Stimulated activated CD8-positive, alpha-beta memory T cell treated with anti-CD3 and anti-CD28 coated beads, Interleukin-15, amount 100 ng/mL, for 1 hour (primary cell): Measurements from ENCODE around the gene TMEM132A.
A peak's percentile ranks its signal among the peaks of the same experiment; 100 is the strongest.
"Not testable (repeated sequence)": the region's sequence is repeated elsewhere in the genome, so short reads cannot be mapped to it uniquely, and the experiment has no call there.

Source experiments
- DNase-seq: peaks from one replicate; pipeline ENCODE4 v3.0.0-alpha.2; 2020; ENCODE audit warnings: low read depth

The TMEM132A gene

DNA sequence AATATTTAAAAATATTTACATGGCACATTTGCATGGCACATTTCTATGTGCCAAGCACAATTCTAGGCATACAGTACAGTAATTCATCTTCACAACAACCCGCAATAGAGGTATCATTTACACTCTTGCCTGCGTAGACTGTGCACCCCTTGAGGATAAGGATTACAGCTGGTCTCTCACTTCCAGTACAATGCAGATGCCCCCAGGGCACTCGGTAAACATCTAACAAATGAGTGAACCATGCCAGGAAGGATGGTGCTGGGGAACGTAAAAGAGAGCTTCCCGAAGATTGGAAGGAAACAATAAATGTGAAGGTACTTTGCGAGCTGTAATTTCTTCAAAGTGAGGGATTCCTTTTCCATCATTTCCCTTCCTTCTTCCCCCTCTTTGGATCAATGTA, 19.2 kb upstream of the TMEM132A start:
- DNase-seq = no peak

DNA sequence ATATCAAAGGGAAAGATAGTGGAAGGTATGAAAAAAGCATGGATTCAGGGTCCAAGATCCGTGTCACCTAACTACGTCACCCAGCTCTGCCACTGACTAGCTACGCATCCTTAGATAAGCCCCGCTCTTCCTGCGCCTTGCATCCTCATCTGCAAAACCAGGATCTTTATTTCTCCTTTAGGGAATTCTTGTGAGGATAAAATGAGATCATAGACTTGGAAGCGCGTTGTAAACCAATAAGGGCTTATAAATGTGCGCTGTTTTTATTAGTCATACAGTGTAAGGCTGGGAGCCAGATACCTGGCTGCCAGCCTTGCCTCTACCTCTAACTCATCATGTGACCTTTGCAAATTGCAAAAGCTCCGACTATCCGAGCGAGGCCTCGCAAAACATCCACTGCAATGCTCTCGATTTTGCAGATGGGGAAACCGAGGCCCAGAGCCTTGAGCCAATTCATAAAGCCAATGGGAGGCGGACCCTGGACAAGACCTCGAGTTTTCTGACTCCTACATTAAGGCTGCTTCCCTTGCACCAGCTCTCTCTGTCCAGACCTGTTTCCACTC, 18.6 kb upstream of the TMEM132A start:
- no peak for DNase-seq

DNA sequence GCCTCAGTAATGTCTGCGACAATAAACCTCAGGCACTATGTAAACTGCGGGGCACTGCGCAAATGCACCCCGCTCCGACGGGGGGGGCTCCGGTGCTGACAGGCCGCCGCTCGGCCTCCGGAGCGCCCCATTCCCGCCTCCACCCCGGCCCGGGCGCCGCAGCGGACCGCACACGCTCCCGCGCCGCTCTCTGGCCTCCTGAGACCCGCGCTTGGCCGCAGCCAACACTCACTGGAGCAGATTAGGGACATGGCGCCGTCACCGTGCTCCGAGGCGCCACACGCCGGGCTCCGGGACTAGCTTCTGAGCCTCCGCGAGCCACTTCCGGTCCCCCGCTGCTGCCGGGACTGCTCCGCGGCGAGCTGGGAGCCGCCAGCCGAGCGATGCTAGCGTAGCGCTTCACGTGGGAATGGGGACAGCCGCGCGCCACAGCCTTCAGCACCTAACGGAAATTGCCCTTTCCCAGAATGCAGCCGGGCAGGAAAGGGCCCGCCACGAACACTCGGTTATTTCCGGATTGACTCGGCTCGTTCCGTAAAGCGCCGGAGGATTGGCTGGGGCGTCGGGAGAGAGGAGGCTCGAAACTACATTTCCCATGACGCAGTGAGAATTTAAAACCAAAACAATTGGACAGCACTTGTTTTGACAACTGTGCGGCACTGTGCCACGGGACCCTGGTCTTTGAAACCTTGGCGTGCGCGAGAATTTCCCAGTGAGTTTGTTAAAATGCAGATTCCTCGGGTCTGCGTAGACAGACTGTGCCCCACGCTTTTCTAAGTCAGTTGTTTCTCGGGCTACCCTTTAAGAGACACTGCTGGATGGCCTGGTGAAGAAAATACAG, 17.9 kb upstream of the TMEM132A start, which contains the start of gene PRPF19:
Gene PRPF19 (minus strand): TSS at position 454 of the 841 bp plus-strand sequence. CDS start 203 bp downstream, at position 251.
- DNase-seq = peak; percentile 98

DNA sequence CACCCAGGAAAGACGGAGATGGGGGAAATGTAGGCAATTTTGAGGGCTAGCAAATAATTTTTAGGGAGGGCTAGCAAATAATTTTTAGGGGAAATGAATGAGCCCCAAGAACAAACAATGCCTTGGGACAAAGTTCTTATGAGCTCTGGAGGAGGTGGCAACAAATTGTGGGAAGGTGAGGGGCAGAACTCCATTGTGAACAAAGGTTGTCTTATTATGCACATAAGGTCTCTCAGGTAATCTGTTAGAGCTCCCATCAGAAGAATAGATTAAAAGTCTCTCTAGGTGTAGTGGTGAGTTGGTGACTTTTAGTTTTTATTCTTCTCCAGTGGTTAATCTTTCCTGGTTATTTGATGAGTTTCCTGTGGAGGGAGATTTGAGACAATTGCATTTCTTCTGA, 15.5 kb upstream of the TMEM132A start:
- no peak for DNase-seq

DNA sequence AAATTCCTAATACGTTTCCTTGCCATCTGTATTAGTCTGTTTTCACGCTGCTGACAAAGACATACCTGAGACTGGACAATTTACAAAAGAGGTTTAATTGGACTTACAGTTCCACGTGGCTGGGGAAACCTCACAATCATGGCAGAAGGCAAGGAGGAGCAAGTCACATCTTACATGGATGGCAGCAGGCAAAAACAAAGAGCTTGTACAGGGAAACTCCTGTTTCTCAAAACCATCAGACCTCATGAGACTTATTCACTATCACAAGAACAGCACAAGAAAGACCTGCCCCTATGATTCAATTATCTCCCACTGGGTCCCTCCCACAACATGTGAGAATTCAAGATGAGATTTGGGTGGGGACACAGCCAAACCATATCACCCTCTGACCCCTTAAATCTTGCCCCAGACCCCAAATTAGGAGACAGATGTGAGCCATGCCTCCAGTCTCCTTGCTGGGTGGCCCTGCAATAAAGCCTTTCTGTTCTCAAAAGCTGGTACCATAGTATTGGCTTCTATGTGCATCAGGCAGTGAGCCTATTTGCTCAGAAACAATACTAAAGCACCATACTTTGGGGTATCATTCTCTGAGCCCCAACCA, 14.5 kb upstream of the TMEM132A start:
- not testable (repeated sequence) for DNase-seq

DNA sequence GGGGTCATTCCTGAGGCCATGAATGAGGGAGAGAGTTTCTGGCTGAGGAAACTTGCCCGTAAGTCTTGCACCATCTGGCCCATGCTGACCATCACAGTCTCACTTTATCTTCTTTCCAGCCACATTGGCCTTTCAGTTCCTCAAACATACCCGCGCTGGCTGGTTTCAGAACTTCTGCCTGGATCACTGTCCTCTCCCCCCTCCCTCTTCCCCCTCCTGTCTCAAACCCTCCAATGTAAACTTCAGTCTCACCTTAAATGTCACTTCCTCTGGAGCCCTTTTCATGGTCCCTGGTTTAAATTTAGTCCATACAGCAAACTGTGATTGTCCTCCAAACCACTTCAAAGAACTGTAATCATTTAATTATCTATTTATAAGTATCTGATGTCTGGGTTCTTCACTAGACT, 14.0 kb upstream of the TMEM132A start:
- DNase-seq = no peak

DNA sequence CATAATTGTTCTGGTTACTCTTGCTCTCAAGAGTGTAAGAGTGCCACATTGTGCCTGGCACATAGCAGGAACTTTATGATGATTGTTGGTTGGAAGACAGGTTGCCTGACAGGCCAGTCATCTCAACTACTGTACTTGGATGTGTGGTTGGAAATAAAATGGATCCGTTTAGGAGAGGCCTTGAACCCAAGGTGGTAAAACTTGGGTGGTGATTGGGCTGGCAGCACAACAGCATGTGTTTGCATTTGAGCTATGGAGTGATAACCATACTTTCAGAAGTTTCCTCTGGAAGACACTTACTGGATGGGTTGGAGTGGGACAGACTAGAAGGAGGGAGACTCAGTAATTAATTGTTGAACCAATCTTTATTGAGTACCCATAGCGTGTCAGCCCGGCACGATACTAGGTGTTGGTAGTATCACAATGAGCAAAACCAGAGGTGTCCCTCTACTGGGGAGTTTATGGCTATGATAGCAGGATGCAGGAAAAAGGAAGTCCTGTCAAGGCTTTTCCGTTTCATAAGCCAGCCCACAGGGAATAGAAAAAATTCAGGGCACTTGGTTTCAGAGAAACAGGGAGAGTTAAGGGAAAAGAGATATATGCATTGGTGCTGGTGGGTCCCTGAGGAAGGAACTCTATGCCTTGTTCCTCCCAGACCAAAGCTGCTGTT, 13.4 kb upstream of the TMEM132A start:
- no peak for DNase-seq

DNA sequence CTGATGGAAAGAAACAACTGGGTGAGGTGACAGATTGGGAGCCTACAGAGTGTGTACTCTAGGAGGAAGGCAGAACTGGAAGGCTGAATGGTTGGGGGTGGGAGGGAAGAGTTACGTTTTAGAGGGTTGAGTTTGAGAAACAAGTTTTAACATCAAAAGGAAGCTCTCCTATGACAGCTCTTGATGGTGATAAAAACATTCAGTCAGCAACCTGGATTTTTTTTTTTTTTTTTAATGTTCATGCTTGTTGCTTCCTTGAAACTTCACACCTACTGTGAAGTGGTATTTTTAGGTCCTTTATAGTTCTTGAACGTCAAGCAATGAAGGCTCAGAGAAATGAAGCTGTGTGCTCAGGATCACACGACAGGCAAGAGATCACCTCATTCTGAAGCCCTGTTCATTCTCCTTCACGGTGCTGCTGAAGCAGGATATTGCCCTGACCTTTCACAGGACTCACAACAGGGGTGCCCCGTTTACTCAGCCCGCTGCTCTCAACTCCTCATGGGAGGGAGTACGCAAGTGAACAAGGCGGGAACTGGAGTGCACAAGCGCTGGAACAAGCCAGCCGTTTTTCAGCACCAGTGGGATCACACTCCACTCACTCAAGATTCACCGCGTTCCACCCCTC, 11.9 kb upstream of the TMEM132A start:
- no peak for DNase-seq

DNA sequence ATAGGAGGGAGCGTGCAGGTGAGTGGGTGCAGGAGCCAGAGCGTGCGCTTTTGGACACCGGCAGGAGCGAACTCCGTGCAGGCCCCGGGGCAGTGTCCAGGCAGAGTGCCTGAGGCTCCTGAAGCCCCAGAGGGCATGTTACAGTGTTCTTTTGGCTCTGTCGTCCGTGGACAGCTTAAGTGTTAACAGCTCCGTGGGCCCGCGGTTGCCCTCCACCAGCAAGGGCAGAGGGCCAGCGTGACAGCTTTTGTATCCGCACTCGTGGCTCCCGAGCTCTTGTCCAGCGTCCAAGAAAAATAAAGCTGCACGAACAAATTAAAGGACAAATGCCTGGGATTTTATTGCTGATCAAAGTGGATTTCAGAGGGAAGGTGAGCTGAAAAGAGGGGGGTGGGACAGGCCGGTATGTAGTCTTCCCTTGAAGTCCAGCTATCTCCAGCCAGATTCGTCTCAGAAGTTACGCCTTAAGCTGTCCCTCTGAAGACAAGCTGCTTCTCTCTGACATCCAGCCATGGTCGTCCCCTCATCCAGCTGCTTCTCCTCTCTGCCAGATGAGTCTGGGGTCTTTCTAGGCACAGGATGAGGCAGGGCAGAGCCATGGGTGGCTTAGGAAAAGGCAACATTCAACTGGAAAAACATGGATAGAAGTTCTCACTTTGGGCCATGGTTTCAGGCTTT, 11.3 kb upstream of the TMEM132A start:
- DNase-seq = no peak

DNA sequence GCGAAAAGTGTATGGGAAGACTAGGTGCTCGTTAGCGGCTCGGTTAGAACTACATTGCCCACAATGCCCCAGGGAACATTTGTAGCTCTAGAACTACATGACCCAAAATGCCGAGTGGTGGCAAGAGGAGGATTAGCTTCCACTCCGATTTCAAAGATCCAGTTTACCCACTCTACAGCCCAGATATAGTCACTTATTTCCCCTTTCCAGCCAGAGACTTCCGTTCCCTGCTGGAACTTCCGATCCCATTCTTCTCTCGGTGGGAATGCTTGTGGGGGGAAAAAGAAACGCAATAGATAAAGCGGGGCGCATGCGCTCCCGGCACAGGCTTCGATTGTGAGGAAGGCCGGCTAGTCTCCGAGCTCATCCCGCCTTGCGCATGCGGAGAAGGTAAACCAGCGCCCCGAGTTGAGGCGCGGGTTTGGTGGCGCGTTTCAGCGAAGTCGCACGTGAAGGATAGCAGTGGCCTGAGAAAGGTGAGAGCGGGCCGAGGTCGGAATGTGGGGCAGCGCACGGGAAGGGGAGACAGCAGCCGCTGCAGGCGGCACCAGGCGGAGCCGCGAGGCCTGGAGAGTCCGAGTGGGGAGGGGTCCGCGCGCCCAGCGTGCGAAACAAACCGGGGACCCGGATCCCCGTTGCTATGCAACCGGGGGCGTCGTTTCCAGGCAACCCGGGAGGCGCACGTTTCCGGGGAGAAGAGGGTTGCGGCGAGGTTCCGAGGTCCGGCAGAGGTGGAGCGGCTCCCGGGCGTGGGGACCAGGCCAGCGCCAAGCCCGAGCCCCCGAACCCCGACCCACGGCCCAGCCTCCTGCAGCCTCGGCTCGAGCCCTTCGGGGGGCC, 10.2 kb upstream of the TMEM132A start, which contains the start of gene TMEM109:
Gene TMEM109 (plus strand): TSS at position 366 of the 840 bp plus-strand sequence. CDS start 5,536 bp downstream, outside the sequence.
- peak; percentile 77 for DNase-seq

DNA sequence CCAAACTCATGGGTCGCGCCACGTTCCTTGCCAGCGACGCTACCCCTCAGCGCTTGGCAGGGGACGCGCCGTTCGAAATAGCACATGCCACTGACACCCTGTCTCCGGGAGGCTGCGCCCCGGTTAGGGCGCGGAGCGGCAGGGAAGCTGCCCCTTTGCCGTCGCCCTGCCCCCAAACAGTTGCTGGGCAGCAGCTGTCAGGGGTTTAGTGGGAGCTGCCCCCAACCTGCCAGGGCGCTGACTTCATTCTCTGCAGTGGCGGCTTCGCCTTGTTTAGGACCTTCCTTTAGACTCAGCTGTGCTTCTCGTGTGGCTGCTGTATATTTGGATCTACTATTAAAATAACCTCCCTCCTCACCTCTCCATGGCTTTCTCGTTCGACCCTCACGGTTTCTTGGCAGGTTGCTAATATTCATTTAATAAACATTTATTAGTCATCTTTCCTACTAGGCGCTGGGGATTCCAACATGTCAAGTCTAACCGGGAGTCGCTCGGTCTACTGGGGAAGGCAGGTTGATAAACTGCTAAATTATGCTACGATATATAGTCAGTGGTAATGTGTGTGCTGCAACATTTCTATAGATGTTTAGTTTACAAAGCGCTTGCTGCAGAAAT, 9.5 kb upstream of the TMEM132A start:
- DNase-seq = no peak

DNA sequence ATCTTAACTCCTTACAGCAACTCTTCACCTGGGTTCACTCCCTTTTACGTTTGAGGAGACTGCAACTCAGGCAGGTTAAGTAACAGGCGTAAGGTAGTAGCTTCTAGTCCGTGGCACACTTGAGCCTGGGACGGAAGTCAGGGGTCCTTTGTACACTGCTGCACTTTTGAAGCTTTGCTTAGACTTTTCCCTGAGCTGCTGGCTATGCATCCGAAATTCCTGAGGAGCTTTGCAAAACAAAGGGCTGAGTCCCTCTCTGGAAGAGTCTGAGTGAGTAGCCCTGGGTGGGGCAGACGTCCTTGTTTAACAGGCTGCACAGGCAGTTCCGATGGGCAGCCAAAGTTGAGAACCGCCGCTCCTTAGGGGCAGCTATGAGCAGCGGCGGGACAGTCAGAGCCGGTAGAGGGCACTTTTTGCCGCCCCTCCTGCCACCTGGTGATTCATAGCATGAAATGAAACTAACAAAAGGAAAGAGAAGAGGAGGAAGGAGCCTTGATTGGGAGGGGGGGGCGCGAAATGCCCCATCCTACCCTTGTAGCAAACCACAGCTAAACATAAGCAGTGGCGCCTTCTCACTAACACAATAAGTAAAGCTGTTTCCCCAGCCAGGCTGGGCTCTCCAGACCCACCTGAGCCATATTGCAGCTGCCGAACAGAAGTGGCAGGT, 8.9 kb upstream of the TMEM132A start:
- peak; percentile 38 for DNase-seq

DNA sequence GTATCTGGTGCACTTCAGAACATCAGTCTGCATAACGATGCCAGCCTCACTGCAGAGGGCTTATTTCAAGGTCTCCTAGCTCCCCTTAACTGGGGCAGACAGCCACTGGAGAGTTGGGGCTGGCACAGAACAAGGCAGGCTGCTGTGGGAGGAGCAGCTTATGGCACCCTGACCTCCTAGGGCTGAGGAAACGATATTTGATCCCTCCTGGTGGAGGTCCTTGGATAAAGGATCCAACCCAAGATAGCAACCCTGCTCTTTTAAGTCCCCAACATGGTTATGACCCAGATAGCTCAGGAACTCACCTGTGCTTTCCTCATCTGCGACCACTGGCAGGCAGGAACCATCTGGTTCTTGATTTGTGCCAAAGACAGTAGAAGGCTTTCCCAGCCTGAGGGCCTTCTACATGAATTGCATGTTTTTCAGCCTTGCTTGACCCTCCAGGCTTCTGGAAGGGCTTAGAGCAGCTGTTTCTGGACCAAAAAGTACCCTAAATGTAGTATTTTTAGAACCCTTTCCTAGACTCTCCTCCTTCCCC, 7.5 kb upstream of the TMEM132A start:
- no peak for DNase-seq

DNA sequence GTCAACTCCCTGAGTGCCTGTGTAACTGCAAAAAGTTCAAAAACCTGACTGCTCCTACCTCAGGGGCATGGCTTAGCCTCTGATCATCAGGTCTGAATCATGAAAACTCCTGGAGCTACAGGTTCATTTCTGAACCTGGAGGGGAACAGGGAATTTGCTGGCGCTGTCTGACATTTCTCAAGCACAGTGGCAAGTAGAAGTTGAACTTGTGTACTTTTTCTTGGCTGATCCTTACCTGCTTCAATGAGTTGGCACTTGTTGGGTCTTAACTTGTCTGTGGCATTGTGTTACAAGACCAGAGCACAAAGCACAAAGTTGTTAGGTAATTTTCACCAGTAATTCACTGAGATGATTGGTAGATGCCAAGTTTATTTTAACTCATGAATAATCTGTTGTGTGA, 7.0 kb upstream of the TMEM132A start:
- no peak for DNase-seq

DNA sequence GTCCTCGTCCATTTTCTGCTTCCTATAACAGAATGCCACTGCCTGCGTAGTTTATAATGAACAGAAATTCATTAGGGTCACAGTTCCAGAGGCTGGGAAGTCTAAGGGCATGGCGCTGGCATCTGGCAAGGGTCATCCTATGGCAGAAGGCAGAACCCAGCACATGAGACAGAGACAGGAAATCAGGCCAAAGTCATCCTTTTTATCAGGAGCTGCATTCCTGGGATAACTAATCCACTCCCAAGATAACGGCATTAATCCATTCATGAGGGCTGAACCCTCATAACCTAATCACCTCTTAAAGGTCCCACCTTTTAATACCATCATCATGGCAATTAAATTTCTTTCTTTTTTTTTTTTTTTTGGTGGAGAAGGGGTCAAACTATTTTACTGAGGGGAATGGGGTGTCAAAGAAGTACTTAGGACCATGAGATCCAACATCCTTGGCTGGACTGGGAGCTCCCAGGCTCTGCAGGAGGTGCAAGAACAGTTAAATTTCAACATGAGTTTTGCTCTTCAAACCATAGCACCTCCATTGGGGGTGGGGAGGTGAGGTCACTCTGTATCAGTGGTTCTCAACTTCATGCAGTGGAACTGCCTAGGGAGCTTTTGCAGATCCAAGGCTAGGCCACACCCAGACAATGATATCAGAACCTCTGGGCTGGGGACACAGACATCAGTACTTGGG, 5.9 kb upstream of the TMEM132A start:
- DNase-seq = no peak

DNA sequence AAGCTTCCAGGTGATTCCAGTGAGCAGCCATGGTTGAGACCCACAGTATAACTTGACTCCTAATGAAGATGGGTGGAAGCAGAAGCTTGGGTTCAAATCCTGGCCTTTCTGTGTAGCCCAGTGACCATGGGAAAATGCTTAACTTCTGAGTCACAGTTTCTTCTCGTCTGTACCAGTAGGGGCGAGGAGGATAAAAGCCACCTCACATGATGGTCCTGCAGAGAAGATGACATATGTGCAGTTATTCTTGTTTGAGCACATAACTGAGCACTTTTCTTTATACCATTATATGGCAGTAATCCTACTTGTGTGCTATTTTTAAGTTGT, 5.4 kb upstream of the TMEM132A start:
- no peak for DNase-seq

DNA sequence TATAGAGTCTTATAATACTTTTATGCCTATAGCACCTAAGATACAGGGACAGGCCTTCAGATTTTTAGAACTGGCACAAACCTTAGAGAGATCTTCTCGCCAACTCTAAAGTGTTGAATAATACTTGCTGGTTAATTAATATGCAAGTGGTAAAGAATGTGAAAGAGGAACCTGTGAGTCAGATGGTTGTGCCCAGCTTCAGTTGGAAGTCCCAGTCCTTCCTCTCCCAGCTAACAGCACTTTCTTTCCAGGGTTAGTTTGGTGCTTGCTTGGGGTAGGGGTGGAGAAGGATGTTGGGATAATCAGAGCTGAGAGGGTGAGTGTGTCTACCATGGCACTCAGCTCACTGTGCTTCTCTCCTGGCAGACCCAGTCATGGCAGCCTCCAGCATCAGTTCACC, 4.9 kb upstream of the TMEM132A start:
- DNase-seq = no peak

DNA sequence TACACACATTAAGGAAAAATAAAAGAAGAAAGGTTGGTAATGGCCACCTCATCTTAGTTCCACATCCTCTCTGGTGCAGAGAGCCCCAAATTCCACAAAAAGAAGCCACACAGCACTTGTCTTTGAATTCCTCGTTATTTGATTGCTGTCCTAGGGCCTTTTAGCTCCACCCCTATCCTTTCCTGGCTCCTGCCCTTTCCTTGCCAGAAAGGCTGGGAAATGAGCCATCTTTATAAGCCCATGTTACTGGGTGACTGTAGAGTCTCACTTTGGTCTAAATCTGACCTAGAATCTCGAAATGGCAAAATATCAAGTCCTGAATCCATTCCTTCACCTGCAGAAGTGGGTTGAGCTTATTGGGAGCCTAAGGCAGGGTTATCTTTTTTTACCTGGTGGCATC, 4.3 kb upstream of the TMEM132A start:
- DNase-seq = no peak

DNA sequence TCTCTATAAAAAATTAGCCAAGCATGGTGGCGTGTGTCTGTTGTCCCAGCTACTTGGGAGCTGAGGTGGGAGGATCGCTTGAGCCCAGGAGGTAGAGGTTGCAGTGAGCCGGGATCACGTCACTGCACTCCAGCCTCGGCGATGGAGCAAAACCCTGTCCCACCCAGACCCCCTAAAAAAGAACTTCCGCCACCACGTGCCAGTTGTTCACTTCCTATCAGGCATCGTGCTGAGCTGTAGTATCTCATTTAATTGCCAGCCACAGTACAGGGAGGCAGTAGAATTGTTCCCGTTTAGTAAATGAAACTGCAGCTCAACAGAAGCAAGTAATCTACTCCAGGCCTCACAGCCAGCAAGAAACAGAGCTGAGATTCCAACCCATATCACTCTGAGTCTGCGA, 3.0 kb upstream of the TMEM132A start:
- no peak for DNase-seq
